H1 (cell line): ENCODE results near the gene ARMCX2. TPM values are rescaled to one million over a fixed set of nuclear protein-coding genes. Genes with fewer than 3 reads are reported as not detected.

Experiments used
- CTCF ChIA-PET: fragments of 300-600 bp; sonication (Branson Sonifier 250); formaldehyde crosslinking; loops from one replicate; lab custom pipeline; 2021; ENCODE audit not compliant: partially characterized antibody; lab: Charles Lee
- POLR2A ChIA-PET: fragments of 300-600 bp; sonication (Branson Sonifier 250); formaldehyde crosslinking; loops from one replicate; lab custom pipeline; 2021; ENCODE audit warnings: inconsistent platforms; ENCODE audit not compliant: partially characterized antibody; lab: Charles Lee
- DNase-seq, 2 experiments: peaks; one replicate each; pipeline versions ENCODE4 v3.0.0 to v3.0.0-alpha.2; 2010 to 2022; ENCODE audit warnings: low spot score in 2 of 2, low read depth in 1 of 2, mixed read lengths in 1 of 2
- FAIRE-seq: peaks from 2 replicates; lab custom pipeline; 2011; peaks lifted over from hg19 to GRCh38; lab: Jason Lieb, UNC
- H2AFZ ChIP-seq: 2 replicates; pipeline ENCODE4 v1.8.1; 2012; ENCODE audit warnings: low read length, inconsistent platforms
- H2AK5ac ChIP-seq: 2 replicates; pipeline ENCODE4 v1.6.1; 2013; ENCODE audit warnings: low read depth, low read length
- H2BK120ac ChIP-seq: replicated peaks from 2 replicates; pipeline ENCODE3; 2013; ENCODE audit warnings: low read depth, low read length, inconsistent platforms
- H2BK12ac ChIP-seq: 2 replicates; pipeline ENCODE4 v1.6.1; 2013; ENCODE audit warnings: low read depth, low read length
- H2BK15ac ChIP-seq: 2 replicates; pipeline ENCODE4 v1.6.1; 2013; ENCODE audit warnings: low read length
- H2BK20ac ChIP-seq: 2 replicates; pipeline ENCODE4 v1.6.1; 2013; ENCODE audit warnings: low read length
- H2BK5ac ChIP-seq: 2 replicates; pipeline ENCODE4 v1.6.1; 2013; ENCODE audit warnings: low read depth, low read length
- H3K14ac ChIP-seq: 2 replicates; pipeline ENCODE4 v1.6.1; 2013; ENCODE audit warnings: inconsistent platforms; ENCODE audit not compliant: insufficient read length
- H3K18ac ChIP-seq: 2 replicates; pipeline ENCODE4 v1.6.1; 2013; ENCODE audit warnings: low read length; ENCODE audit errors: extremely low read depth
- H3K23ac ChIP-seq: 2 replicates; pipeline ENCODE4 v1.6.1; 2013; ENCODE audit warnings: inconsistent platforms; ENCODE audit not compliant: insufficient read length
- H3K23me2 ChIP-seq: 2 replicates; pipeline ENCODE4 v1.6.1; 2013; ENCODE audit warnings: low read depth, low read length
- H3K27ac ChIP-seq: 2 replicates; pipeline ENCODE4 v1.6.1; 2011; ENCODE audit warnings: low read depth, low read length, inconsistent platforms
- H3K27me3 ChIP-seq, 4 experiments: replicated peaks in 1 of 4; 1 replicate in 1 of 4; 2 replicates in 3 of 4; pipeline versions ENCODE4 v1.6.1 to v1.8.1; 2011 to 2013; ENCODE audit warnings: low read length in 3 of 4, mild to moderate bottlenecking in 3 of 4, inconsistent platforms in 2 of 4, mixed read lengths in 2 of 4, moderate library complexity in 1 of 4; ENCODE audit not compliant: control insufficient read depth in 3 of 4, insufficient read depth in 3 of 4; ENCODE audit errors: extremely low read depth in 1 of 4
- H3K36me3 ChIP-seq, 4 experiments: 2 replicates each; pipeline versions ENCODE4 v1.6.1 to v1.8.1; 2011 to 2013; ENCODE audit warnings: mild to moderate bottlenecking in 4 of 4, low read length in 3 of 4, moderate library complexity in 2 of 4, control low read depth in 1 of 4, inconsistent platforms in 1 of 4; ENCODE audit not compliant: insufficient read depth in 4 of 4, control insufficient read depth in 2 of 4
- H3K4ac ChIP-seq: replicated peaks from 2 replicates; pipeline ENCODE3; 2013; ENCODE audit warnings: low read length, low read depth, mixed read lengths, inconsistent platforms; ENCODE audit not compliant: insufficient read length
- H3K4me1 ChIP-seq, 4 experiments: replicated peaks in 1 of 4; 1 replicate in 1 of 4; 2 replicates in 3 of 4; pipeline versions ENCODE4 v1.6.1 to v1.8.1; 2011 to 2013; ENCODE audit warnings: low read length in 3 of 4, inconsistent platforms in 2 of 4, mixed read lengths in 1 of 4; ENCODE audit not compliant: insufficient read depth in 4 of 4, control insufficient read depth in 3 of 4
- H3K4me2 ChIP-seq, 2 experiments: 2 replicates each; pipeline versions ENCODE4 v1.6.1 to v1.8.1; 2011 to 2013; ENCODE audit warnings: low read depth in 2 of 2, low read length in 2 of 2, control low read depth in 1 of 2, inconsistent platforms in 1 of 2, mild to moderate bottlenecking in 1 of 2; ENCODE audit not compliant: insufficient read depth in 1 of 2
- H3K4me3 ChIP-seq, 4 experiments: fragments of 200-600, 300-600 bp in 1 of 4; sonication (generic), shearing (Covaris generic), sonication (Bioruptor Twin) in 1 of 4; 2 replicates each; pipeline versions ENCODE4 v1.5.1 to v1.8.1; 2011 to 2016; ENCODE audit warnings: low read length in 4 of 4, low read depth in 3 of 4, control low read depth in 2 of 4, inconsistent platforms in 2 of 4, mild to moderate bottlenecking in 2 of 4, mixed read lengths in 1 of 4, moderate library complexity in 1 of 4; ENCODE audit not compliant: insufficient read depth in 2 of 4; ENCODE audit errors: extremely low read depth in 1 of 4
- H3K56ac ChIP-seq: replicated peaks from 2 replicates; pipeline ENCODE3; 2013; ENCODE audit warnings: low read depth, mild to moderate bottlenecking, mixed read lengths, low read length, inconsistent platforms; ENCODE audit not compliant: insufficient read length
- H3K79me1 ChIP-seq: 2 replicates; pipeline ENCODE4 v1.6.1; 2013; ENCODE audit warnings: low read depth, low read length, control low read depth
- H3K79me2 ChIP-seq, 2 experiments: 2 replicates each; pipeline versions ENCODE4 v1.6.1 to v1.8.1; 2012 to 2013; ENCODE audit warnings: low read length in 2 of 2, mild to moderate bottlenecking in 2 of 2, inconsistent platforms in 1 of 2; ENCODE audit not compliant: insufficient read depth in 2 of 2, control insufficient read depth in 1 of 2
- H3K9ac ChIP-seq, 4 experiments: replicated peaks in 1 of 4; 1 replicate in 1 of 4; 2 replicates in 3 of 4; pipeline versions ENCODE4 v1.6.1 to v1.8.1; 2011 to 2013; ENCODE audit warnings: low read depth in 3 of 4, low read length in 3 of 4, control low read depth in 2 of 4, mild to moderate bottlenecking in 2 of 4, moderate library complexity in 2 of 4, inconsistent platforms in 1 of 4; ENCODE audit errors: extremely low read depth in 1 of 4
- H3K9me3 ChIP-seq, 2 experiments: 2 replicates each; pipeline versions ENCODE4 v1.6.1 to v1.8.1; 2012 to 2013; ENCODE audit warnings: mild to moderate bottlenecking in 2 of 2, moderate library complexity in 2 of 2, control low read depth in 1 of 2, inconsistent platforms in 1 of 2, low read depth in 1 of 2, low read length in 1 of 2, mixed read lengths in 1 of 2; ENCODE audit not compliant: insufficient read depth in 2 of 2
- H4K20me1 ChIP-seq, 2 experiments: replicated peaks in 1 of 2; 2 replicates each; pipeline versions ENCODE3 to v1.8.1; 2011 to 2013; ENCODE audit warnings: inconsistent platforms in 2 of 2, low read length in 2 of 2, mild to moderate bottlenecking in 1 of 2; ENCODE audit not compliant: insufficient read depth in 2 of 2, control insufficient read depth in 1 of 2
- H4K5ac ChIP-seq: 2 replicates; pipeline ENCODE4 v1.6.1; 2013; ENCODE audit warnings: low read length, low read depth, mixed read lengths, inconsistent platforms; ENCODE audit not compliant: insufficient read length
- H4K8ac ChIP-seq: 2 replicates; pipeline ENCODE4 v1.8.0; 2013; ENCODE audit warnings: mild to moderate bottlenecking, moderate library complexity, low read length, inconsistent platforms; ENCODE audit not compliant: insufficient read depth; ENCODE audit errors: extremely low read depth
- H4K91ac ChIP-seq: replicated peaks from 2 replicates; pipeline ENCODE3; 2013; ENCODE audit warnings: low read length, mixed read lengths, inconsistent platforms; ENCODE audit not compliant: insufficient read length
- RXRA ChIP-seq: IDR thresholded peaks from 2 replicates; pipeline ENCODE4 v1.6.1; 2011; ENCODE audit warnings: low read depth, mild to moderate bottlenecking, low read length, moderate library complexity; ENCODE audit not compliant: insufficient read depth
- TEAD4 ChIP-seq: IDR thresholded peaks from 2 replicates; pipeline ENCODE4 v1.6.1; 2012; ENCODE audit warnings: low read depth, low read length, inconsistent platforms, mixed read lengths
- polyA plus RNA-seq, 7 experiments: library from polyadenylated mRNA; depleted of rRNA in 3 of 7; stranded (reverse) in 5 of 7; unstranded in 2 of 7; fragments of >200 nt in 5 of 7; fragments of 200-250 nt in 2 of 7; gene quantifications; 1 replicate in 5 of 7; 2 replicates in 1 of 7; 4 replicates in 1 of 7; pipeline versions ENCODE4 v1.2.1 to v1.2.3, GENCODE V29; 2011 to 2013; ENCODE audit warnings: missing spikeins in 2 of 7, mixed read lengths in 2 of 7
- total RNA-seq: library from RNA; stranded (reverse); fragmentation: NEBNext Ultra II Directional; extraction: Animal tissue kit (Norgen Biotek cat#: 25700); gene quantifications from 2 replicates; pipeline ENCODE4 v1.2.1, GENCODE V29; 2021

The ARMCX2 gene
- total and polyA plus RNA-seq, 2 of the 8 experiments (the other 6 are each of a cell fraction or from before 2014, with no cell fraction given): 39.7 to 113 TPM

DNA sequence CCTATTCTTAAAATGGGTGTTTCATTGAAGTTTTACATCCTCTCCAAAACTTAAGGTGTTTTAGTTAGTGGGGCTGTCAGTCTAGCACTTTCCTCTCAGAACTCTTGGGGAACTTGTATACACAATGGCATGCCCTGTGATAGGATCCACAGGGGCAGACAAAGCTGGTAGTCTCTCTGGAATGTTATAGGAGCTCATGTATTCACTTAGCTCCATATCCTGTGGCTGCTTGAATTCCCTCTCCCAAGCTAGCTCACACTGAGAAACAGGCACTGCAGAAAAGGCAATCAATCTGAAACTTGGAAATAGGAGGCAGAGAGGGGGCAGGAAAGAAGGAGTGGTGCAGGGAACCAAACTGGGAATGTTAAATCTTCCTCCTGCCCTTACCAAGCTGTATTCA is 26.3 kb upstream of the ARMCX2 start:
- FAIRE-seq (peak; percentile 84), DNase-seq (no peak)
- H2BK20ac ChIP-seq: no peak overlapping the region
- H3K27ac ChIP-seq: no peak overlapping the region
- TF ChIP-seq RXRA (no peak), TEAD4 (peak; percentile 18; the same call in 1 of the 2 replicates)
- ChIA-PET POLR2A (interaction anchor here (1.3 to 1.7 kb wide), 2 partner anchors 9 to 27 kb away, joined by 3 to 6 read pairs; partner anchors contain the start of gene ARMCX2), CTCF (interaction anchor here (0.8 kb wide), 1 partner anchor 89 kb away, joined by 3 read pairs; no protein-coding TSS in a partner anchor)
- no peak overlapping the region for H4K5ac ChIP-seq
- no peaks in the 10 kb centered on the region for H3K23me2 ChIP-seq
- no peaks in the 10 kb centered on the region for H3K9me3 ChIP-seq
- H2BK15ac ChIP-seq: no peak overlapping the region
- no peak overlapping the region for H3K9ac ChIP-seq
- no peak overlapping the region for H4K91ac ChIP-seq
- no peak overlapping the region for H2BK12ac ChIP-seq
- no peak overlapping the region for H3K14ac ChIP-seq
- no peak overlapping the region for H4K8ac ChIP-seq
- no peak overlapping the region for H2AK5ac ChIP-seq
- H3K79me1 ChIP-seq: no peaks in the 10 kb centered on the region
- H3K23ac ChIP-seq: no peak overlapping the region
- H3K18ac ChIP-seq: no peak overlapping the region
- H3K27me3 ChIP-seq: no peaks in the 10 kb centered on the region
- no peak overlapping the region for H3K4me3 ChIP-seq
- H3K4me2 ChIP-seq: no peak overlapping the region; a peak in 2 of 4 replicates
- no peak overlapping the region for H3K56ac ChIP-seq
- no peaks in the 10 kb centered on the region for H4K20me1 ChIP-seq
- no peak overlapping the region for H3K4ac ChIP-seq
- no peak overlapping the region for H2BK5ac ChIP-seq
- no peak overlapping the region for H2BK120ac ChIP-seq
- no peaks in the 10 kb centered on the region for H3K36me3 ChIP-seq
- no peaks in the 10 kb centered on the region for H3K79me2 ChIP-seq
- peaks cover 0 to 9% (median 0%) of the 10 kb centered on the region in 4 experiments; a peak in 3 of 7 replicates for H3K4me1 ChIP-seq
- H2AFZ ChIP-seq: no peak overlapping the region
